Measurements from ENCODE around the gene ELMO1.

The ELMO1 gene

GRCh38 chr7:37035631-37036030, 413.0 kb downstream of the ELMO1 start:
- DNase-seq = no peak

DNA sequence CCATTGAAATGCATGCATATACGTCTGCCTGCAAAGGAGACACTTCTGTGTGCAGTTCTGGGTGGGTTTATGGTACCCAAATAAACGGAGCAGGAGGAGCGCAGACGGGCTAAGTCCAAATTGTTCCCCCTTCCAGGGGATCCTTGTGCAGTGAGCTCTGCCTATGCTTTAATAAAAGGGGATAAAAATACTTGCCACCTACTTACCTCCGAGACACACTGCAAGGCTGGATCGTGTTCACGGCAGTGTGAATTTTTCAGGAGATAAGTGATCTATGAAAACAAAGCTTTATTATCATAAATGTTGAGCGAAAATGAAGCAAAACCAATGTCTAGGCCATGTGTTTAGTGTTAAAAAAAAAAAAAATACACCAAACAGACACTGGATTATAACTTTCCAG, 415.5 kb downstream of the ELMO1 start:
- no peak for DNase-seq

GRCh38 chr7:37032258-37032601, 416.4 kb downstream of the ELMO1 start:
- no peak for DNase-seq

DNA sequence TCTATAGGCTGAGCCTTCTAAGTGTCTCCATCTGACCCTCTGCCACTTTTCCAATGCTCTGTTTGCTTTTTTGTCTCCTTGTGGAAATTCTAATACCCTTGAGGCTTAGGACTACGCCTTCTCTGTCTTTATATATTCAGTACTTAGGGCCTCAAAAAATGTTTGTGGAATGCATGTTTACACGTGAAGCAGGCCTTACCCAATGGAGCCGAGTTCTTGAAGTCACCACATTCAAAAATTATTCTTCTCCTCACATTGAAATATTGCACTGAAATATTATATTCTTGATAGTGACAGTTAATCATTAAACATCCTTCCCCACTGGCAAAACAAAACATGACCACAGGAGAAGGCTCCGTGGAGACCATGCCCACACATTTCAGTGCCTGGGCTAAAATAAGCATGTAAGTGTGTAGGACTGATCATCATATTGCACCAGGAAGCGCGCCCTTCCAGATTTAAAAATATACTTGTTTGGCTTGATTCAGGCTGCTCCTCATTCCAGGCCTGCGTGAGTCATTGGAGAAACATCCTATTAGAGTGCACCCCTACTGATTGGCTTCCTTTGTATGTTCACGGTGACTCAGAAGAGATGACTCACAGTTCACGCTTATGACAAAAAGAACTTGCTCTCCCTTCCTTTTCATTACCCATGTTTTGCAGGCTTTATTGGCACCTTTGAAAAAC, 416.9 kb downstream of the ELMO1 start:
- peak; percentile 99 for DNase-seq

- DNase-seq = no peak
These were observed 419.7 kb downstream of the ELMO1 start for GRCh38 chr7:37028909-37029440.

DNA sequence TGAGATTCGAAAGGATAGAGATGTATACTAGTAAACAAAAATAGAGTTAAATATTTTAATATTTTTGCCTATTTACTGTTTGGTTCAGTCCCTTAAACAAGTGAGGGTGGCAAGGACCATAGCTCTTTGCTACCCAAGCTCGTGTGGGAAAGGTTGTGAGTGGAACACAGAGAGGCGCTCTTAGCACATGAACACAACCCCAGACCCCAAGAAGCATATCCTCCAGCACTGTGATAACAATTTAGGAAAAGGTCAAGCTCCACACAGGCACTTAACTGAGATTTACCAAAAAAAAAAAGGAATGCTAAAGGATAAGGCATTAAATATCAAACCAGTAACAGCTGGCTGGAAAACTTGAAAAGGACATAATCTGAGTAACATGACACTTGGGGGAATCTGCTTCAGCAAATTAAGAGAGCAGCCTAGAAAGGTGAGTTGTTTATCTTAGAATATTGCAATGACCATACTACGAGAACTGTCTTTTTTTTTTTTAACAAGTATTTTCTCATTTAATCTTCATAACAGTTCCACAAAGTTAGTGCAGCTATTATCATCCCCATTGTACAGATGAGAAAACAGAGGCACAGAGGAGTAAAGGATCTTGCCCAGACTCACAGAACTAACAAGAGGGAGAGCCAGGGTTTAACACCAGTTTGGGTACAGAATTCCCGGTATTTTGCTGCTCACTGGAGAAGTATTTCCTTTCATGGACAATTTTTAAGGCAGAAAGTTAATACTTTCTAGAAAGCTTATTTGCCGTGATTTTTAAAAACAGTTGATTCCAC, 420.9 kb downstream of the ELMO1 start:
- DNase-seq = no peak

GRCh38 chr7:37027104-37027503, 421.6 kb downstream of the ELMO1 start:
- DNase-seq = no peak

DNA sequence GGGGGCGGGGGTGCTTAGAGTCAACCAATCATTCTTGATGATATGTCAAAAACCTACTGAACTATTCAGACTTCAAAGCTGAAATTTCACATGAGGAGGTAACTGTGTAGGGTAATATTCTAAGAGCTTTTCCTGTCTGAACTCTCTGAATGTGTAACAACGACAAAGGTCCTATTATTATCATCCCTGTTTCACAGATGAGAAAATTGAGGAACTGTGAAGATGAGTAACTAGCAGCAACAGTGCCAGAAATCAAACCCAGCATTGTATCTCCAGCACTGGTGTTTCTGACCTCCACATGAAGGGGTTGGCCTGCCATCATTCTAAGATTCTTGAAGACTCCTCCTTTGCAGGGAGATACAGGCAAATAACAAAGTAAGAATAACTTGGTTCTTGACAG, 429.7 kb downstream of the ELMO1 start:
- DNase-seq = no peak

GRCh38 chr7:37016064-37016878, 432.4 kb downstream of the ELMO1 start:
- no peak for DNase-seq

- no peak for DNase-seq
These were observed 433.2 kb downstream of the ELMO1 start for GRCh38 chr7:37015353-37016034.

- DNase-seq = no peak
These were observed 434.9 kb downstream of the ELMO1 start for GRCh38 chr7:37013771-37014170.

DNA sequence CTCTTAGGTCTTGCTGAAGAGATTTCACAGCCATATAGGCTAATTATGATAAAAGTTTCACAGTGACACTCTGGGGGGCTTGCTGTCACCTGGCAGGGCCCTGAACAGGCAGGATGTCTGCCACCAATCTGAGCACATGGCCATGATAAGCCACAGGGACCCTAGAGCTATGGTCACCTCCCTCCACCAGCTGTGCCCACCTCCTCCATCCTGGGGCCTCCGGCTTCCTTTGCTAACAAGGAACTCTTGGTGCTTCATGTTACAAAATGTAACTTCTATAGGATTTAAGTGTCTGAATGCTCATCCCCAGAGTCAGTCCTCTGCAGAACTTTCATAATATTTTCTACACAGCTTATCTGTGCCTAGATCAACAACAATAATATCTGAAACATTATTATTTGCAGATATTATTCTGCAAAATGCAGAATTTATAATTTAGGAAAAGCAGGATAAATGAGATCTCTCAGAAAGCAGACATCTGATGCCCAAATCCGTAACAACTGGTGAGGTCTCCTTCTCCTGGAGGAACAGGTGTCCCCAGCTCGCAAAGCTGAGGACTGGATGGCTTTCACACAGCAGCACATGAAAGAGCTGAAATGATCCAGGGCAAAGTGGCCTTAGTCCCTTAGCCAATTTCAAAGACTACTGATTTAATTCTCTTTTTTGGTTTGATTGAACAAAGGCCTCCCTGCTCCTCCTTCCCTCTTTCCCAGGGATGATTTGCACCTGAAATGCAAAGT, 437.3 kb downstream of the ELMO1 start:
- no peak for DNase-seq

DNA sequence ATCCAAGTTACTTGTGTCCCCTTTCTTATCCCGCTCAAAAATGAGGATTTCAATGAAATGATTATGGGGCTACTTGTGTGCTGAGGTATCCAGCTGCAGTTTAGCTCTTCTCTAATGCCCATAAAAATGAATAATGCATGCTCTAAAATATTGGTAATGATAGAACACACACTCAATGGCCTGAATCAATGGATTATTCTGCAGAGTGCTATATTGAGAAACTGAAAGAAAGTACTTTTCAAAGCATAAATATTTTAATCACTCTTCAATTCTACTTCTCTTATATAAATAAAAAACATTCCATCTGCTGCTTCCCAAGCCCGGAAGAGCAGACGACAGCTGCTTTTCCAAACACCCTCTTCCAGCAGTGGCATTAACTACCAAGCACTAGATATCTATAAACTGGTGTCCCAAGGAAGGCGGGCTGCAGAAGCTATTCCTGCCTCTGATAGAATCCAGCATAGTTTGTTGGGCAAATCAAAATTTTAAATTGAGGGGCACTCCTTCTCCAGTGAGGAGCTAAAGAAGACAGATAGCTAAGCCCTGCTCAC, 439.5 kb downstream of the ELMO1 start:
- no peak for DNase-seq

GRCh38 chr7:37007691-37008090, 441.0 kb downstream of the ELMO1 start:
- DNase-seq = no peak

DNA sequence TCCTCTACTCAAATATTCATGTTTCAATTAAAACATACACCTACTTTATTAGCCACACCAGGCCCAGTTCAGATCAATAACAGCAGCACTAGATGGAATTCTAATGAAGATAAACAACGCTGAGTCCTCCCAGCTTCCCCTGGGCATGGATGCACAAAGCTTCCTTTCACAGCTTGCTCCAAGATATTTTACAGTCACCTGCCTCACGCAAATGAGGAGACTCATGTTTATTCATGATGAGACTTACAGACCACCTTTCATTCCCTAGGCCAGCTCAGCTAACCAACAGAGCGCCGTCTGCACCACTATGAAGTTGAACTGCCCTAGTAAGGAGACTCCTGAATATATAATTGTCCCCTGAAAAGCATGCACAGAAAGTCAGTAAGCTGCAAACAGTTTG, 441.4 kb downstream of the ELMO1 start:
- DNase-seq = no peak

DNA sequence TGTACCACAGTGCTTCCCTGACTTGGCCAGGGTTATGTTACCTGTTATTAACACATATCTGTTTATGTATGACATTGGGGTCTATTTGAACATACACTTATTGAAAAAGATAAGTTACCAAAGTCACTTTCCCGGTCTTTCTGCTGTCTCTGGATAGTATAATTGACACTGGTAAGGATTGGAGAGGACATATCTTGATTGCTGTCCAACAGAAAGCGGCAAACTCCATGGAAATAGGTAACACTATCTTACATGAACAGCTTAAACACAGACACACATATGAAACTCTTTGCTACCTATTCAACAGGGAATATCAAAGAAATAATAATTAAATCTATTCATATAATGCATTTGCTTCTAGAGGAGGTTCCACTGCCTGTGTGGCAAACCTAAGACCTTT, 441.9 kb downstream of the ELMO1 start:
- no peak for DNase-seq

DNA sequence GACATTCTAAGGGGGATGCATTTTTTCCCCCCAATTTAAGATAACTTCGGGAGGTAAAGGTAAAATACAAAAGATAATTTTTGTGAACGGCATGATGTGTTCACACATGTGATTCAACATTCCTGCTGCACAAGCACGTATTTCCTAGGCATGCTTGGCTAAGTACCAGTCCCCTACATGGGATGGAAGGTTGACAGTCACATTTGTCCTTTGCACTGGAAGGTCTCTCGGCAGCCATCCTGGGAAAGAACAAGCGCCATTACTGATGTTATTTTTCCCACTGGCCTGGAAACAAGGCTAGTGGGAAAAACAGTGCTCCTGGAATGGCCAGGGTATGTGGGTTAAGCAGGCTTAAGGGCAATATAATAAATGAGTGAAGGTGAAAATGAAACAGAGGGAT, 448.2 kb downstream of the ELMO1 start:
- no peak for DNase-seq

- no peak for DNase-seq
These were observed 448.8 kb downstream of the ELMO1 start for GRCh38 chr7:36999626-37000485.

DNA sequence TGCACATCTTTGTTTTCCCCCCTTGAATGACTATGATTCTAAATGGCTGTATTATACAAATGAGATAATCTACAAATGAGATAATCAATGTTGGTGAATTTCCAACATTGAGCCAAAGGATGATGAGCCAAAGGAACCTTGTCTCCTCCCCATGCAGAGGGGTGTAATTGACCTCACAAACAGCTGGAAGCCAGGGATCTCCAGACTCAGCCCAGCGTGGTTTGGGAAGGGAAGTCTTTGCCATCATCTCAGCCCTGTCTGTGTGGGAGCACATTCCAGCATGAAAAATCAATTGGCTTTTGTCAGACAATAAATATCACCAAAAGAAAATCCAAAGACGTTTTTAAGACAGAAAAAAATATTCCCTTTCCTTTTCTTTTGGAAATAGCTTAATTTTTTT, 452.9 kb downstream of the ELMO1 start:
- no peak for DNase-seq

- no peak for DNase-seq
These were observed 454.1 kb downstream of the ELMO1 start for GRCh38 chr7:36994456-36995112.
